IMR-90 (cell line): Measurements from ENCODE around the gene C2orf68.

ENCODE experiments used
- CTCF ChIP-seq: conservative IDR thresholded peaks from 2 replicates; pipeline ENCODE4 v1.5.1; 2012; ENCODE audit warnings: mild to moderate bottlenecking, low read depth, low read length, improper control_type of control experiment
- MAZ ChIP-seq: IDR thresholded peaks from 2 replicates; pipeline ENCODE4 v1.6.1; 2012; ENCODE audit warnings: low read depth, mild to moderate bottlenecking, low read length, improper control_type of control experiment, moderate library complexity, borderline replicate concordance

GRCh38 chr2:85628658-85629057, 16.8 kb upstream of the C2orf68 start:
- no peak for TF ChIP-seq CTCF
- TF ChIP-seq MAZ: no peak
